Fibroblast of mammary gland (primary cell): ENCODE data around the gene NPRL2.

Experiments used
- DNase-seq: peaks from one replicate; pipeline ENCODE4 v3.0.0-alpha.2; 2010; ENCODE audit warnings: low read depth
- H3K4me3 ChIP-seq: 2 replicates; pipeline ENCODE4 v1.5.1; 2011; ENCODE audit warnings: low read depth, mild to moderate bottlenecking, low read length, moderate library complexity; ENCODE audit not compliant: control insufficient read depth
- CTCF ChIP-seq: conservative IDR thresholded peaks from 2 replicates; pipeline ENCODE4 v1.5.1; 2011; ENCODE audit warnings: low read depth, low read length, inconsistent platforms; ENCODE audit not compliant: control insufficient read depth, insufficient read depth

NPRL2 gene

GRCh38 chr3:50323614-50324199, 26.9 kb downstream of the NPRL2 start:
- DNase-seq = no peak
- TF ChIP-seq CTCF = no peak
- H3K4me3 ChIP-seq = no peak overlapping the region

GRCh38 chr3:50323092-50323600, 27.4 kb downstream of the NPRL2 start:
- no peak overlapping the region for H3K4me3 ChIP-seq
- DNase-seq = no peak
- TF ChIP-seq CTCF = no peak

- DNase-seq = no peak
- H3K4me3 ChIP-seq = peak within 1 kb of the TSS; percentile 84
- TF ChIP-seq CTCF = no peak
Measured at GRCh38 chr3:50322386-50323091, 28.0 kb downstream of the NPRL2 start, which contains the start of gene HYAL2. Gene HYAL2, minus strand, starts transcription at chr3:50322745. Its CDS starts 2,256 bp downstream, at chr3:50320489.

- no peak for TF ChIP-seq CTCF
- peak overlapping the region; percentile 84 for H3K4me3 ChIP-seq
- DNase-seq = no peak
Measured at GRCh38 chr3:50322115-50322385, 28.5 kb downstream of the NPRL2 start.

- peak overlapping the region; percentile 84 for H3K4me3 ChIP-seq
- DNase-seq = peak; percentile 79
- peak; percentile 44 for TF ChIP-seq CTCF
Measured at GRCh38 chr3:50321336-50322114, 29.1 kb downstream of the NPRL2 start.

- peak; percentile 44 for DNase-seq
Measured at GRCh38 chr3:50320853-50321335, 29.7 kb downstream of the NPRL2 start.

More at GRCh38 chr3:50320853-50321335, 29.7 kb downstream of the NPRL2 start:
- peak overlapping the region; percentile 84 for H3K4me3 ChIP-seq
- no peak for TF ChIP-seq CTCF
